EH (cell line): ENCODE data around the gene TBC1D2B.

ENCODE experiments used
- DNase-seq: peaks from one replicate; pipeline ENCODE4 v3.0.0-alpha.2; 2015; ENCODE audit warnings: low read depth

The TBC1D2B gene

DNA sequence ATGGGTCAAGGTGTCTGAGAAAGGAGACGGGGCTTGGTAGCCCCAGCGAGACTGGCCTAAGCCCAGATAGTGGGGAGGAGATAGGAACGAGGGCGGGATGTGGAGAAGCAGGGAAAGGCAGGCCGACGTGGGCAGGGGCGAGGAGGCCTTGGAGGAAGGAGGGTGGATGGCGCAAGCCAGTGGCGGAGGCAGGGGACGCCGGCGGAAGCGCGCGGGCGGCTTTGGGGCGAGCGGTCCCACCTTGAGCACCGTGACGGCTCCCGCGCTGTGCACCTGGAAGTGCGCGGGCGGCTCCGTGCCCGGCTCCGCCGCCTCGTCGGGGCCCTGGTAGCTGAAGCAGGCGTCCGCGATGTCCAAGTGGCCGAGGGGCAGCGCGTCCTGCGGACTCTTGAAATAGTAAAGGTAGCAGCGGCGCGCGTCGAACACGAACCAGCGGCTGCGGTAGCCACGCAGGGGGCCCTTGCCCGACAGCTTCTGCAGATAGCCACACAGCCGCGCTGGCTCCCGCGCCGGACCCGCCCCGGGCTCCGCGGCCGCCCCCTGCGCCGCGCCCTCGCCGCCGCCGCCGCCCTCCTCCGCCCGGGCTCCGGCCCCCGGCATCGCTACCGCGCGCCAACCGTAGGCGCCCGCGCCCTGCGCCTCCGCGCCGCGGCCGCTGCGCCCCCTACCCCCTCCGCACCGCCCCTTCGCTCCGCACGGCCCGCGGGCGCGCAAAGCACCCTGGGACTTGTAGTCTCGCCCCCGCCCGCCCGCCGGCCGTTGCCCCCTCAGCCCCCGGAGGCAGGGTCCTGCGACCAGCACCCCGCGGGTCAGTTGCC, at the start of gene TBC1D2B:
Gene TBC1D2B, minus strand, starts transcription at position 659 of the 818 bp plus-strand sequence. Its CDS starts 59 bp downstream, at position 600.
- DNase-seq: peak; percentile 61

DNA sequence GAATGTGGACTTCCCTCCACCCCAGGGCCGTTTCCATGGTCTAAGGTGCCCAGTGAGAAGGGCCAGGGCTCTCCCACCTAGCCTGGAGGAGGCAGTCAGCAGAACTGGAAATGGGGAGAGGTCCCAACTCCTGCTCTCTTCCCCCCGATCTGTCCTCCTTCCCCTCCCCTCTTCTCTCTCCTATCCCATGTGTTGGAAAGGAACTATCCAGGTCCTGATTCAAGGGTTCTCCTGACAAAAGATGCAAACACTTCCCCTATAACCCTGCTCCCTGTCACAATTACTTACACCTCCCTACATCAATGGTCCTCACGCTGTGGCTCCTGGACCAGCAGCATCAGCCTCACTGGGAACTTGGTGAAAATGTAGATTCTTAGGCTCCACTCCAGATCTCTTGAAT, 47.8 kb upstream of the TBC1D2B start:
- no peak for DNase-seq

DNA sequence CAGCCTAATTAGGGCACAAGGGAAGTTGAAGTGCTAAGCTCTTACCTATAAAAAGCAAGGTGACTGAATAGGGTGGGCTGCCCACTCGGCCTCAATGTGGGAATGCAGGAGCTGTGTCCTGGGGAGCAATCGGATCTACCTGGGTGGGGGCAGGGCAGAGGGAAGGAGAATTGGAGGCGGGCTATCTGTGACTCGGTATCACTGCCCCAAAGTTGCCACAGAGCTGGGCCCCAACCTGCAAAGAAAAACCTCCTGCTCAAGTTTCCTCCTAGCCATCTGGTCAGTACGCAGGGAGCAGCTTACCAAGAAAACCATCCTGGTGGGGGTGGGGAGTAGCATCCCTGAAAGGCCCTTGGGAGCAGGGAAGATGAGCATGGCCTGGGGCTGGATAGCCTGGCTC, 43.0 kb upstream of the TBC1D2B start:
- DNase-seq: no peak

DNA sequence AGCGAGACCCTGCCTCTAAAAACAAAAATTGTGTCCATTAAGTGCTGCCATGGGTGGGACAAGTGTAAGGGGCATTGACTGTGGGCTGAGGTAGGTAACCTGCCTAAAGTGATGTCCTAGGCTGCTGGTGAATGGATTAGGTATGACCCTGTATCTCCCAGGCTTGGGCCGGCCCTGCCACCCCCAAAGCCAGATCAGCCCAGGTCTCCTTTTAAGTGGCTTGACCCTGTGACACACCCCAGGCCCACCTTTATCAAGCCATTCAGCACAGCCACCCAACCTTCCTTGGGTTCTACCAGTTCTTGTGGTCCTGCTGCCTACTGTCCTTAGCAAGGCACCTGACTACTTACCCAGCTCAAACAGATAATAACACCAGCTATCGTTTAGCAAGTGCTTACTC, 35.0 kb upstream of the TBC1D2B start:
- no peak for DNase-seq

DNA sequence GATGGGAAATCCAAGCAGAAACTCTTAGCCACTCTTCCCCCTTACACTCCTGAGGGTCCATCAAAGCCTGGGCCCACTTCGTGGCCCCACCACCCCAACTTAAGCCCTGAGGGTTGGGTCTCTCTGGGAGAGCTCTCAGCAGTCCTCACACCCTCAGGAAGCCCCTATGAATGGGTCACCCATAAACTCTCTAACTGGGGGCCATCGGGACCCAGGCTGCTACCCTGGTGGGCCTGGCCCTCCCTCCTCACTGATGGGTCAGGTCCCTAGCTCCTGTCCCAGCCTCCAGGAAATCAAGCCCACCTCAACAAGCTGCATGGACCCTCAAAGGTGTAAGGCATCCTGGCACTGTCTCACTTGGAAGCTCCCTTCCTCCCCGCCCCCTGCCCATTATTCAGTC, 34.3 kb upstream of the TBC1D2B start:
- DNase-seq: no peak

DNA sequence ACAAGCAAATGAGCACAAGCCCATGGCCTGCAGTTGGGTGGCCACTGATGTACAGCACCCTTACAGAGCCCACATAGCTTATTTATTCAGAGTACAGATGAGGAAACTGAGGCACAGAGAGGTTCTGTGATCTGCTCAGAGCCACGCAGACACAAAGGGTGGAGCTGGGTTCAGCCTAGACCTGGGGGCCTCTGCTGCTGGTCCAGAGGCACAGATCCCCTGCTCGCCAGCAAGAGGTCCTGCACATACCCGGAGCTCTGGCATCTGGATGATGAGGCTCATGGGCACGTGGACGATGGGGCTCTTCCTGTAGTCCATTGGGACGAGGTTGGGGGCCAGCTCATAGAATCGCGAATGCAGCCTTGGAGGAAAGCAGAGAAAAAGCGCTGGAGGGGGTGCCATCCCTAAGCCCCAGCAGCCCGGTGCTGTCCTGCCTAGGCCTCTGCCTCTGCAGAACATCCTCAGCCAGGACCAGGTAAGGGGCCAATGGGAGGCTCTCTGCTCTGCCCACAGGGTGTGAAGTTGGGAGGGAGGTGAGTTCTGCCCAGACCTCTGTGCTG, 33.5 kb upstream of the TBC1D2B start:
- DNase-seq: no peak

DNA sequence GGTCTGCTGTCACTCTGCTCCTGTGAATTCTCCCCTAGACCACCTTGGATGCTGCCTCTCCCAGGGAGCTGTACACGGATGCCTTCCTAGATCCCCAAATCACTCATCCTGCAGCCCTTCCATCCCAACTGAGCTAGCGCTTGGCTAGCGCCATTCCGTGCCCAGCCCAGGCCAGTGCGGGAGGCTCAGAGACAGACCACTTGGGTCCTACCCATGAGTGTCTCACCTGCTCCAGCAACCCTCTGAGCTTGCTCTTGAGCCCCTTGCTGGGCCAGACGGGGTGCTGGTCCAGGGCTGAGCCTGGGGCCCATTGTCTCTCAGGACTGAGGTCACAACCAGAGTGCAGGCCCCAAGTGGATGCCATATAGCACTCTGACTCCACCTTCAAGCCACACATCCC, 32.6 kb upstream of the TBC1D2B start:
- no peak for DNase-seq

DNA sequence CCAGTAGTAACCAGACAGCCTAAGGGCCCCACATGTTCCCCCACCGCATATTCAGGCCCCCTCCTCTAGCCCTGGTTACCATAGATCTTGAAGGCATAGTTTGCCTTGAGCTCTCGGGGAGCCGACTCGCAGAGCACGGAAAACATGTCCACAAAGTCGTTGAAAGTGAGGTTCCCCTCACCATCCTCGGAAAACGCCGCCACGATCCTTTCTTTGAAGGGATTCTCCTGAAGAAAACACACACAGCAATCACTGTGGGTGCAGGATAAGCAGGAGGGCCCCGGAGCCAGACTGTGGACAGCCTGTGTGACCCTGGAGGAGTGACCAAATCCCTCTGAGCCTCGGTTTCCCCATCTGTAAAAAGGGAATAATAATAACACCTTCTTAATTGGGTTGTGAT, 31.6 kb upstream of the TBC1D2B start:
- no peak for DNase-seq

DNA sequence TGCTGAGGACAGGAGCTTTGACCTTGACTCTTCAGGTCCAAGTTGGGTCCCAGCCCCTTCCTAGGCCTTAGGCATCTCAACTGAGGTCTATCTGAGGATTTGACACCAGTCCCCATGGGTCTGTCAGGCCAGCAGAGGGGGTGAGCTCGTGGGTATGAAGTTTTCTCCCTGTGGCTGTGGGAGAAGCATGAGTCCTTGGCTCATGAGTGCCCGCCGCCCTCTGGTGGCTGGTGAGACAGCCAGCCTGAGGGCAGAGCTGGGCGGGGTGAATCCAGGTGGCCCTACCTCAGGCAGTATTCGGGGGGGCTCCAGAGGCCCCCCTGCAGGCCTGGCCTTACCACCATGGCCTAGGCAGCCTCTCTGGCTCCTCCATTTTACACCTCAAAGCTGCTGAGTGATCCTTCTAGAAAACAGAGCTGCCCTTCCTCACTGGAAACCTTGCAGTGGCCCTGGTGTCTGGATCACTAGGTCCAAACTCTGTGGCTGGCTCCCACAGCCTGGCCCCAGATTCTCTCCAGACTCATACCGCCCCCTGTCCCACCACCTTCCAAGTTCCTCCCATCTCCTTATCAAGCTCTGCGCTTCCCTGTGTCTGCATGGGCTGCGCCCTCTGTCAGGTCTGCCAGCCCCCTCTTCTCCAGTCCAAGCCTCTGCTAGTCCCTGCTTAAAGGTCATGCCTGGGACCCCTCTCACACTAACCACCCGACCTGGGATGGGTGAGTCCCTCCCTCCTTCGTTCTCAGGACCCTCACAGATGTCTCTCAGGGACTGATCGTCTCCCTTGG, 31.0 kb upstream of the TBC1D2B start:
- peak; percentile 89 for DNase-seq

DNA sequence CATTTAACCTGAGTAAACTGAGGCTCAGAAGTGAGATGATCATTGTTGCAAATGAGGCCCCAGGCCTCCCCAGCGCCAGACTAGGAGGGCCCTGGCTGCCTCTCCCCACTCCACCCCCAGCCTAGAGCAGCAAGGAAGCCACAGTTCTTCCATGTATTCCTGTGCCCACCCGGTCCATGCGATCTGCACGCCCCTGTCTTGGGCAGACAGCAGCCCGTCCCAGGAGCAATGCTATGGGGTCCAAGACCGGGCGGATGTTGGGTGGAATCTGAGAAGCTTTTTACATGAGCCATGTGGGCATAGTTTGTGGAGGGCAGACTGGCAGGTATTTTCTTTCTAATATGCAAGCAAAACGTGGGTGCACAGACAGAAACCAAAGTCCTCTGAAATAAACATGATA, 30.0 kb upstream of the TBC1D2B start:
- no peak for DNase-seq

DNA sequence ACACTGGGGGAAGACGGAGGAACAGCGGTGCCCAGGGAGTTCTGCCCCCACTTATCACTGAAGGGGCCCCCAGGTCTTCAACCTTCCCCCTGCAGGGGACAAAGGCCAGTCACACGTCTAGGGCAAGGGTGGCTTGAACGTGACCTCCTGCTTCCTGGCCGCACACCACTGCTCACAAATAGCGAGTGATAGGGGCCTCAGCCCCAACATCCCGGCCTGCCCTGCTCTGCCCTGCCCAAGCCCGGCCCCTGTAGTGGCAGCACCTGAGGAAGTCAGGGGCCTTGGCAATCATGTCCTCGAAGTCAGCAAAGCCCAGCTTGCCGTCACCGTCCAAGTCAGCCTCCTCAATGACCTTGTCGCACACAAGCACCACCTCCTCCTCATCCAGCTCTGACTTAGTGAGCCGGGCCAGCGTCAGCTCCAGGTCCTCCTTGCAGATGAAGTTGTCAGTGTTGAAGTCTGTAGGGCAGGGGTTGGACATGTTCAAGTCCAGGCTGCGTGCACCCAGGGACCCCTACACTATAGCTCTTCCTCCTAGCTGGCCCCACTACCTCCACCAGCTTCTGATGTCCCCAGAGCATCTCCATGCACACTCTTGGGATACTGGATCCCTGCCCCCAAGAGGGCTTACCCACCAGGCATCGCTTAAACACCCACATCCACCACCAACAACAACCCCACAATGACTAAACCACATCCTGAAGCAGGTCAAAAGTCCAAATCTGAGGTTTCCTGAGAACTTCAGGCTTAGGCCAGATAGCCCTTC, 28.1 kb upstream of the TBC1D2B start:
- DNase-seq: peak; percentile 49

DNA sequence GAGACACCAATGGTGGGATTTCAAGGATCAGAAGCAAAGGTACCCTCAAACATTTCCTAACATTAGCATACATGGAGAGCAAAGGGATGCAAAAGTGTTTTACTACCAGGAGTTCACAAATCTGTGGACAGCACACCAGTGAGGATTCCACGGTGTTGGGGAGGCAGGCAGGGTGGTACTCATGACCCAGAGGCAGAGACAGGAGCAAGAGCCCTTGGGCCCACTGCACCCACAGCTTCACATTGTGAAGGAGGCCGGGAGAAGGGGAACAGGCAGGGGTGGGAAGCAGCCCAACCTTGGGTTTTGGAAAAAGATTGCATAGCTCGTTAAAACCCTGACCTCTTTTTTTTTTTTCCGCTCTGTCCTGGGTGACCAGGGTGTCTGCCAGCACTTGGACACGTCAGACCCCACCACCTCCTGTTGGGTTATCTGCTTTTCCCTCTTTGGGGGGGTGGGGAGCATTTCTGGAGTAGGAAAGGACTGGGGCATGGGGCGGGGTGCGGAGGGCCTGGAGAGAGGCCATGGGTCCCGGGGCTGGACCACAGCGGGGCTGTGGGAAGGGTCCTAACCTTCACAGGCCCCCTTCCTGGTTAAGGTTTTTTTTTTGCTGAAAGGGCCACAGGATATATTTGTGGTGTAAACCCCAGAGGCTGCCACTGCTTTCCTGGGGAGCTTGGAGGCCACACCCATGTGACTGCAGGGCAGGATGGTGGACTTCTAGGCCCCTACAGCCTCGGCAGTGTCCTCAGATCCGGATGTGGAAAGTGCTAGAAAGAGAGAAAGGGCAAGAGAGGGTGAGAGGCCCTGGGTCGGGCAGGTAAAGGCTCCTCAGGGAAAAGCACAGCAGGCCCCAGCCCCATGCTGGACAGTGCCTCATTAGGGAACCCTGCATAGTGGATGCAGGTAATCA, 27.3 kb upstream of the TBC1D2B start:
- no peak for DNase-seq

DNA sequence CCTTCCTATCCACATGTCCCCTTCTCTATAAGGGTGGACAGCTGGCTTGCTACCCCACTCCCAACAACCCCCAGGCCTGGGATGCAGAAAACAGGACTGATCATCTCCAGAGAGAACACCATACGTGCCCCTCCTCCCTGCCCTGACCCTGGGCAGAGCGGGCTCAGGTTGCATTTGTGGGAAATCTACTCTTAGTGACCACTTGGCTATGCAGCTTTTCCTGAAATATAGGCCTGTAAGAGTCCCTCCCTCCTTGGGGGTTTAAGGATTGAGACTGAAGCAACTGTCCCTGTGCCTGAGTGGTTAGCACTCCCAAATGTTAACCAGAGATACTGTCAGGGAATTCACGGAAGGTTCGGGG, 26.6 kb upstream of the TBC1D2B start:
- DNase-seq: no peak

DNA sequence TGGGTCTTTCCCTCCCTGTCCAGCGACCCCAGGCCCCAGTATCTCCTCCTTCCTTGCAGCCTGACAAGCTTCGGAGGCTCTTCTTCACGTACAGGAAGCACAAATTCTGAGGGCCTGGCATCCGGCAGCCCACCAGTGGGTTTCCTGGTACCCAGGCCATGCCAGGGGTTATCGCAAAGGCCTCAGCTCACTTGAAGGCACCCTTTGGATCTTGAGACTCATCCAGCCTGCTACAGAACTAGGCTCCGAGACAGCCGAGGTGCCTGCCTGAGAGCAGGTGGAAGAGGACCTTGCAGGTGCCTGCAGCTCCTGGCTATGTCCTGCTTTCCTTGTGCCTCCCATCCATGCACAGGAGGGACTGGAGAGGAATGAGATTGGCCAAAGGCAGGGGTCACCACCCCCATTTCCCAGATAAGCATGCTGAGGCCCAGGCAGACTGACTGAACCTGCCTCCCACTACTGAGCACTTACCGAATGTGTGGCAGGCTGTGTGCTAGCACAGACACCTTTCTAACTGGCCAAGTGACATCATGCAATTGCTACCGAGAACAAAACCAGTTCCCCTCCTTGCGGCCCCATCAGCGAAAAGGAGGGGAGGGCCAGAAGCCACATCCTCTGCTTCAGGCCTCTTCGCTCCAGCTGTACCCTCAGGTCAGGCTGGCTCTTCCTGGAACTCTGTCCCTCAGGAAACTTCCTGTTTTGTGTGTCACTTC, 26.1 kb upstream of the TBC1D2B start:
- DNase-seq: no peak

DNA sequence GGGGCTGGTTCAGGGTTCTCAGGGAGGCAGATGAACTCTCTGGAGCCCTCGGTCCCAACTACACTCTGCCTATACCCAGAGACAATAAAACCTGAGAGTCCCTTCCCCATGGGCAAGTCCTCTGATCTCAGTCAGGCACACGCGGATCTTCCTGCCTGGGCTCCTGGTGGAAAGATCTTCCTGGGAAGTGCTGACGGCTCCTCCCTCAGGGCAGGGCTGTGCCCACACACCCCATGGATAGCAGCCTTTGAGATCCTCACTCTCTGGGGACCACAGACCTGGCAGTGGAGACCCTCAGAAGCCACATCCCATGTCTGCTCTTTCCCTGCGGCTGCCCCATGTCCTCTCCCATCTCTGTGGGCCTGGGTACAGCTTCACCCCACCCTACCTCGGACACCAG, 25.2 kb upstream of the TBC1D2B start:
- DNase-seq: no peak

DNA sequence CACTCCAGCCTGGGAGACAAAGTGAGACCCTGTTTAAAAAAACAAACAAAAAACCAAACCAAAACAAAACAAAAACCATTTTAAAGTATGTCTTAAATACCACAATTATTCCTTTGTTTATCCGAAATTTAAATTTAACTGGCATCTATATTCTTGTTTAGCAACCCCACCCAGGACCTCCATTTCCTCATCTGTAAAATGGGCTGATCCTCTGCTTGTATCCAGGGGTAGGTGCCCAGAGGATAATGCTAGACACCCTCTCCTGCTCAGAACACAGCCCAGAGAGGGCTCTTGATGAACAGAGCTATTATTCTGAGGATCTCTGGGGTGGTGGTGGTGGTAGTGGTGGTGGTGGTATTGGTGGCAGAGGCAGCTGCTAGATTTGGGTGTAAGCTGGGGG, 24.7 kb upstream of the TBC1D2B start:
- DNase-seq: no peak

DNA sequence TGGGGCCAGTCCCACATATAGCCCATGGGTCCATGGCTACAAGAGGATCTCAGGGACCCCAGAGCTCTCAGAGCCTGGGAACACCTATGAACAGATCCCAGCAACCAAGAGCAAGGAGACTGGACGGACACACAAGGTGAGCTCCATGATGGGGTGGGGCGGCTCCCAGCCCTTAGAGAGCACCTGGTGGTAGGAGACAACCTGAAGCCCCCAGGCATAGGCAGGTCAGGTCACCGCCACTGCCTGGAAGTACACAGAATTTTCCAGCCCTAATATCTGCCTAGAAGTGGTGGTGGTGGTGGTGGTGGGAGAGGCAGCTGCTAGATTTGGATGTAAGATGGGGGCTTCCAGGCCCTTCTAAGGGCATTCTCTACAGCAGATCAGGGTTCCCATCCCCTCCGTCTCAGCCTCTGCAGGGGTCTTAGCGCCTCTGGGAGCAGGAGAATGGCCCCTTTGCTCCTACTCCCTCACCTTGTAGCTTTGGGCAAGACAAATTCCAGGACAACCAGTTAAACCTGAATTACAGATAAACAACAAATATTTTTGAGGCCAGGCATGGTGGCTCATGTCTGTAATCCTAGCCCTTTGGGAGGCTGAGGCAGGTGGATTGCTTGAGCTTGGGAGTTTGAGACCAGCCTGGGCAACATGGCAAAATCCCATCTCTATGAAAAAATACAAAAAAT, 24.1 kb upstream of the TBC1D2B start:
- no peak for DNase-seq

DNA sequence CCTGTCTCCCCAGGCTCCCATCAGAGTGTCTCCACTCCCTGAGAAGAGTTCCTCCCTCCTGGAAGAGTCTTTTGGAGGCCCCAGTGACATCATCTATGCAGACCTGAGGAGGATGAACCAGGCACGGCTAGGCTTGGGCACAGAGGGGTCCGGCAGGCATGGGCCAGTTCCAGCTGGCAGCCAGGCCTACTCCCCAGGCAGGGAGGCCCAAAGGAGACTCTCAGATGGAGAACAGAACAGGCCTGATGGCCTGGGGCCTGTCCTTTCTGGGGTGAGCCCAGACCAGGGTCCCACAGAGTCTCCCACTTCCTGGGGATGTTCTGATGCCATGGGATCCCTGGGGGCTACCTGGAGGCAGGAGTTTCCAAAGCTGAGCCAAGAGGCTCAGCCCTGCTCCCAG, 23.4 kb upstream of the TBC1D2B start:
- no peak for DNase-seq

DNA sequence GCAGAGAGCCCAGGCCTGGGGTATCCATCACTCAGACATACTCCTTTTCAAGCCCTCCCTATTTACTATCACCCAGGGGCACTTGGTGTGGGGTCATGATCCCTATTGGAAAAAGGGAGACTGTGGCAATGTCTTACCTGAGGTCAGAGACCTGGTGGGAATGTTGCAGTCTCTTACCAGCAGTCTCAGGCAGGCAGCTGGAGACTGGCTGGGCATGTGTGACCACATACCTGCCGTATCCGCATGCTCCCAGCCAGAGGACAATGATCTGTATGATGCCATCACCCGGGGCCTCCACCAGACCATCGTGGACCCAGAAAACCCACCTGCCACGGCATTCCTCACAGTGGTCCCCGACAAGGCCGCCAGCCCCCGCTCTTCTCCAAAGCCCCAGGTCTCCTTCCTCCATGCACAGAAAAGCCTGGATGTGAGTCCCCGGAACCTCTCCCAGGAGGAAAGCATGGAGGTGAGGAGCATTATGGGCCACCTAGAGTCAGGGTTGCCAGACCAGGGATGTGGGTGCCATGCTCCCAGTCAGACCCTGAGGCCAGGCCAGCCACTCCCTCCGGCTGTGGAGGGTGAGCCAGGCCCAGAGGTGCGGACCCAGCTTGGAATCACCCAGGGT, 20.7 kb upstream of the TBC1D2B start:
- no peak for DNase-seq

DNA sequence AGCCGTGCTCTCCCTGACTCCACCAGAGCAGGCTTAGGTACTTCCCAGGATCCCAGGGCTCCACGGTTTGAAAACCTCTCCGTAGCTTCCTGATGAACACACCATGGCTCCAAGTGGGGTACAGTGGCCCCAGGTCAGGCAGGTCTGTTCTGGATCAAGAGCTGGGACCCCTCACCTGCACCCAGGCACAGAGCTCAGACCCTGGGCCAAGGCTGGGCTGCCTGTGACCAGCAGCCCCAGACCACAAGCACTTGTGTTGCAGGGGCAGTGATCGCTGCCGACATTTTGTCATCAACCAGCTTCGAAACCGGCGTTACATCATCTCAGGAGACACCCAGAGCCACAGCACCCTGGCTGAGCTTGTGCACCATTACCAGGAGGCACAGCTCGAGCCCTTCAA, 20.2 kb upstream of the TBC1D2B start:
- no peak for DNase-seq
